Tibial artery (tissue), 4 donors: ENCODE results near the gene RNLS.
A peak's percentile ranks its signal among the peaks of the same experiment; 100 is the strongest.

Source experiments
- DNase-seq, 2 donors: peaks; one replicate each; pipeline ENCODE4 v3.0.0-alpha.2; 2019
- H3K27ac ChIP-seq, 2 donors: fragments of 200-600 bp; sonication (generic) in 1 of 2; 1 replicate in 1 of 2; 2 replicates in 1 of 2; pipeline ENCODE4 v1.5.1; 2018 to 2019; ENCODE audit warnings: mild to moderate bottlenecking in 1 of 2
- H3K27me3 ChIP-seq, 2 donors: fragments of 200-600 bp; sonication (generic) in 1 of 2; one replicate each; pipeline versions ENCODE4 v1.5.1 to v1.6.0; 2016 to 2019
- H3K36me3 ChIP-seq, 3 donors: fragments of 200-600 bp; sonication (generic) in 2 of 3; one replicate each; pipeline ENCODE4 v1.5.1; 2016 to 2019; ENCODE audit warnings: mild to moderate bottlenecking in 2 of 3
- H3K4me1 ChIP-seq, 4 donors: fragments of 200-600 bp; sonication (generic) in 2 of 4; 1 replicate in 3 of 4; 2 replicates in 1 of 4; pipeline ENCODE4 v1.5.1; 2016 to 2019
- H3K4me3 ChIP-seq, 2 donors: fragments of 200-600 bp; sonication (generic) in 1 of 2; 1 replicate in 1 of 2; 2 replicates in 1 of 2; pipeline ENCODE4 v1.5.1; 2018 to 2019; ENCODE audit warnings: mild to moderate bottlenecking in 2 of 2
- H3K9me3 ChIP-seq, 3 donors: fragments of 200-600 bp; sonication (generic) in 1 of 3; one replicate each; pipeline ENCODE4 v1.5.1; 2016 to 2019
- CTCF ChIP-seq, 2 experiments: fragments of 200-600 bp in 1 of 2; fragments of 450-650 bp in 1 of 2; IDR thresholded peaks; one replicate each; pipeline ENCODE4 v1.5.1; 2017 to 2019; ENCODE audit warnings: antibody characterized with exemption in 2 of 2, mild to moderate bottlenecking in 1 of 2, moderate library complexity in 1 of 2
- intact Hi-C: fragments of 100-400 bp; cut with DNase I; formaldehyde crosslinking; loops from one replicate; pipeline ENCODE4 v1.15.0; 2023; ENCODE audit warnings: low total_unique reads

Gene RNLS

GRCh38 chr10:88232029-88232895 is 350.9 kb downstream of the RNLS start:
- Histone ChIP-seq H3K9me3 (no peaks in the 10 kb centered on the region), H3K27ac (peak overlapping the region in 1 of 2 donors; percentile 39), H3K4me3 (no peak overlapping the region), H3K4me1 (peaks cover 0 to 28% (median 16%) of the 10 kb centered on the region in 4 donors), H3K27me3 (no peaks in the 10 kb centered on the region), H3K36me3 (no peaks in the 10 kb centered on the region)
- peak; percentile 88 for DNase-seq
- intact Hi-C loops, result no loop called here
- no peak for TF ChIP-seq CTCF (IDR thresholded peaks at IDR 0.05)

- TF ChIP-seq CTCF (IDR thresholded peaks at IDR 0.05), result no peak
These were observed 352.9 kb downstream of the RNLS start for GRCh38 chr10:88230251-88230650.

GRCh38 chr10:88228130-88228529 is 355.0 kb downstream of the RNLS start:
- Histone ChIP-seq H3K9me3 (no peaks in the 10 kb centered on the region), H3K4me3 (no peak overlapping the region), H3K27ac (peak overlapping the region; percentile 37 to 50), H3K36me3 (no peaks in the 10 kb centered on the region), H3K4me1 (peaks cover 0 to 46% (median 21%) of the 10 kb centered on the region in 4 donors), H3K27me3 (no peaks in the 10 kb centered on the region)
- no peak for DNase-seq
- TF ChIP-seq CTCF (IDR thresholded peaks at IDR 0.05), result no peak
- intact Hi-C loops, result no loop called here

More at GRCh38 chr10:88230251-88230650, 352.9 kb downstream of the RNLS start:
- no peaks in the 10 kb centered on the region for H3K36me3 ChIP-seq
- H3K4me1 ChIP-seq, result peaks cover 0 to 43% (median 21%) of the 10 kb centered on the region in 4 donors
- intact Hi-C loops, result no loop called here
- no peak for DNase-seq
- H3K4me3 ChIP-seq, result no peak overlapping the region
- no peaks in the 10 kb centered on the region for H3K9me3 ChIP-seq
- no peaks in the 10 kb centered on the region for H3K27me3 ChIP-seq
- H3K27ac ChIP-seq, result no peak overlapping the region

GRCh38 chr10:88227342-88228018 is 355.6 kb downstream of the RNLS start:
- Histone ChIP-seq H3K4me3 (no peak overlapping the region), H3K27me3 (no peaks in the 10 kb centered on the region), H3K36me3 (no peaks in the 10 kb centered on the region), H3K9me3 (no peaks in the 10 kb centered on the region), H3K4me1 (peaks cover 0 to 43% (median 17%) of the 10 kb centered on the region in 4 donors), H3K27ac (peak overlapping the region; percentile 37 to 50)
- intact Hi-C loops, result no loop called here
- no peak for DNase-seq
- no peak for TF ChIP-seq CTCF (IDR thresholded peaks at IDR 0.05)

GRCh38 chr10:88226891-88227290 is 356.2 kb downstream of the RNLS start:
- no peak overlapping the region for H3K4me3 ChIP-seq
- H3K27me3 ChIP-seq, result no peaks in the 10 kb centered on the region
- DNase-seq, result no peak
- peak overlapping the region; percentile 37 to 50 for H3K27ac ChIP-seq
- TF ChIP-seq CTCF (IDR thresholded peaks at IDR 0.05), result no peak
- peaks cover 0 to 37% (median 11%) of the 10 kb centered on the region in 4 donors for H3K4me1 ChIP-seq
- no peaks in the 10 kb centered on the region for H3K36me3 ChIP-seq
- H3K9me3 ChIP-seq, result no peaks in the 10 kb centered on the region
- intact Hi-C loops, result no loop called here
